Activated B cell treated with CpG ODN at 0.5 μM for 24 hours (primary cell): ENCODE results near the gene ENTREP1. TPM values are rescaled to one million over a fixed set of nuclear protein-coding genes. Genes with fewer than 3 reads are reported as not detected.

Experiments
- ATAC-seq: fragments of 200-7000 bp; cut with Tn5 transposase; one replicate; pipeline ENCODE4 v1.10.0; 2021; ENCODE audit warnings: low read depth, mild to moderate bottlenecking, moderate library complexity
- CTCF ChIA-PET: fragments of 350-600 bp; sonication (Branson Sonifier 250); formaldehyde crosslinking; loops from one replicate; lab custom pipeline; 2021; ENCODE audit warnings: antibody characterized with exemption; lab: Charles Lee
- POLR2A ChIA-PET: fragments of 350-600 bp; sonication (Branson Sonifier 250); formaldehyde crosslinking; loops from one replicate; lab custom pipeline; 2021; ENCODE audit warnings: antibody characterized with exemption; lab: Charles Lee
- DNase-seq: peaks from one replicate; pipeline ENCODE4 v3.0.0; 2022
- H3K27ac Mint-ChIP-seq: one replicate; pipeline ENCODE4 v1.8.0; 2020; ENCODE audit warnings: mixed read lengths
- H3K27me3 Mint-ChIP-seq: one replicate; pipeline ENCODE4 v1.8.0; 2021; ENCODE audit warnings: mixed read lengths
- H3K36me3 Mint-ChIP-seq: one replicate; pipeline ENCODE4 v1.8.0; 2021; ENCODE audit warnings: low read depth, mixed read lengths
- H3K4me1 Mint-ChIP-seq: one replicate; pipeline ENCODE4 v1.8.0; 2021; ENCODE audit warnings: mixed read lengths
- H3K4me3 Mint-ChIP-seq: one replicate; pipeline ENCODE4 v1.8.0; 2020; ENCODE audit warnings: mild to moderate bottlenecking, mixed read lengths
- H3K9me3 Mint-ChIP-seq: one replicate; pipeline ENCODE4 v1.8.0; 2020; ENCODE audit warnings: mixed read lengths
- CTCF ChIP-seq: fragments of 200-600 bp; IDR thresholded peaks from one replicate; pipeline ENCODE4 v1.8.0; 2022; ENCODE audit warnings: antibody characterized with exemption, mild to moderate bottlenecking
- intact Hi-C: fragments of 100-400 bp; cut with micrococcal nuclease; formaldehyde crosslinking; loops from one replicate; pipeline ENCODE4 v1.15.1; 2024
- total RNA-seq: library from RNA; stranded (reverse); gene quantifications from 2 replicates; pipeline ENCODE4 v1.2.3, GENCODE V29; 2022

Gene ENTREP1
- total RNA-seq, 1 donor from 2014 or later = not detected

- POLR2A ChIA-PET = no interaction called here
- CTCF ChIA-PET = interaction anchor here (1.5 to 6.5 kb wide), 2 partner anchors 493 to 686 kb away, joined by 3 to 49 read pairs; no protein-coding TSS in a partner anchor
- no peaks in the 10 kb centered on the region for H3K36me3 Mint-ChIP-seq
These were observed 100.3 kb downstream of the ENTREP1 start for GRCh38 chr9:69425136-69425801.

GRCh38 chr9:69427286-69427685 is 102.3 kb downstream of the ENTREP1 start:
- Mint-ChIP-seq H3K4me1 (no peaks in the 10 kb centered on the region), H3K27ac (no peak overlapping the region), H3K4me3 (no peak overlapping the region), H3K27me3 (peaks cover 5% of the 10 kb centered on the region), H3K9me3 (no peaks in the 10 kb centered on the region), H3K36me3 (no peaks in the 10 kb centered on the region)
- ChIA-PET POLR2A (no interaction called here), CTCF (no interaction called here)
- intact Hi-C loops = no loop called here
- no peak for TF ChIP-seq CTCF
- ATAC-seq (no peak), DNase-seq (no peak)

More at GRCh38 chr9:69425136-69425801, 100.3 kb downstream of the ENTREP1 start:
- DNase-seq (no peak), ATAC-seq (no peak)
- no peak overlapping the region for H3K4me3 Mint-ChIP-seq
- no peaks in the 10 kb centered on the region for H3K9me3 Mint-ChIP-seq
- H3K27me3 Mint-ChIP-seq = peaks cover 11% of the 10 kb centered on the region
- no peaks in the 10 kb centered on the region for H3K4me1 Mint-ChIP-seq
- intact Hi-C loops = no loop called here
- TF ChIP-seq CTCF = no peak
- no peak overlapping the region for H3K27ac Mint-ChIP-seq

GRCh38 chr9:69428017-69428785 is 103.2 kb downstream of the ENTREP1 start:
- Mint-ChIP-seq H3K27ac (no peak overlapping the region), H3K36me3 (no peaks in the 10 kb centered on the region), H3K4me1 (no peaks in the 10 kb centered on the region), H3K9me3 (no peaks in the 10 kb centered on the region), H3K4me3 (no peak overlapping the region), H3K27me3 (peaks cover 3% of the 10 kb centered on the region)
- TF ChIP-seq CTCF = no peak
- ATAC-seq (no peak), DNase-seq (no peak)
- CTCF ChIA-PET = no interaction called here
- POLR2A ChIA-PET = no interaction called here
- intact Hi-C loops = no loop called here

- no peak for DNase-seq
- intact Hi-C loops = no loop called here
- Mint-ChIP-seq H3K9me3 (no peaks in the 10 kb centered on the region), H3K36me3 (no peaks in the 10 kb centered on the region), H3K27ac (no peak overlapping the region), H3K4me3 (no peak overlapping the region), H3K4me1 (no peaks in the 10 kb centered on the region), H3K27me3 (peaks cover 3% of the 10 kb centered on the region)
- ChIA-PET CTCF (no interaction called here), POLR2A (no interaction called here)
- TF ChIP-seq CTCF = no peak
- ATAC-seq = no peak
These were observed 104.3 kb downstream of the ENTREP1 start for GRCh38 chr9:69429281-69429680.

GRCh38 chr9:69430206-69430605 is 105.2 kb downstream of the ENTREP1 start:
- H3K4me3 Mint-ChIP-seq = no peak overlapping the region
- intact Hi-C loops = no loop called here
- POLR2A ChIA-PET = no interaction called here
- H3K9me3 Mint-ChIP-seq = no peaks in the 10 kb centered on the region
- TF ChIP-seq CTCF = no peak
- H3K4me1 Mint-ChIP-seq = no peaks in the 10 kb centered on the region
- DNase-seq = no peak
- no peak overlapping the region for H3K27ac Mint-ChIP-seq
- CTCF ChIA-PET = no interaction called here
- ATAC-seq = no peak
- H3K36me3 Mint-ChIP-seq = no peaks in the 10 kb centered on the region
- H3K27me3 Mint-ChIP-seq = no peaks in the 10 kb centered on the region
